ENCODE data around the gene DLGAP1. TPM values are rescaled to one million over a fixed set of nuclear protein-coding genes. Genes with fewer than 3 reads are reported as not detected.

The DLGAP1 gene
- total RNA-seq, 4 donors from 2014 or later = 0.22 to 1.5 (median 0.56) TPM

DNA sequence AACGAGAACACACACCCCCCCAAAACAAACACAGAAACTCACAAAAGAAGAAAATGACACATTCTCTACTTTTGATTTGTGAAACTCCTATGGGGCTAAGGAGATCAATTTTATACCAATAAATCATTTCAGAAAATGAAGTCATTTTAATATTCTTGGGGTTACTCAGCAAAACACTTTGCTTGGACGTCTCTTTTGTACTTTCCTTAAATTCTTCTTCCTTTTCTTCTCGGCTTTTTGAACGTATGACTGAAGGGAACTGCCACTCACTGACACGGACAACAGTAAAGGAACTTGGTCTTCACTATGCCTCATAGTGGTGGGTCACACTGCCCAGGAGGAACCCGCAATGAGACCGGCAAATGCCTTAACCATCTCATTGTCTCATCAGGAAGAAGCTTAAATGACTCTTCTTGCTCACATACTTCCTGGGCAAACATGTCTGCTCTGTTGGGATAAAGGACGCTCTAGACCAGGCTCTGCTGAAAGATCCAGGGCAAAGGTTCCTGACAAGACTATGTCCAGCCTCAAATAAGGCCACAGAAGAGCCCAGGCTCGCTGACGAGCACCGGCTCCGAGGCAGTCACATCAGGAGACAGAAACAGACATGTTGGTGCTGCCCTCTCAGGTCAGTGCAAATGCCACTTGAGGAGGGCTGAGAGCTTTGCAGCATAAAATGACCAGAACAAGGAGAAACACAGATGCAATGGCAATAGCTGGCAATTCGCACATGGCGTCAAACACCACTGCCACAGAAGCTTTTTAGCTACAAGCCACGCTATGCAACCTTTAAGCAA is 799.7 kb downstream of the DLGAP1 start:
- no peak for ATAC-seq
- Histone ChIP-seq H3K9me3 (no peaks in the 10 kb centered on the region), H3K36me3 (no peaks in the 10 kb centered on the region), H3K27me3 (no peaks in the 10 kb centered on the region), H3K4me1 (peaks cover 0 to 3% (median 0%) of the 10 kb centered on the region in 3 donors), H3K27ac (no peak overlapping the region), H3K4me3 (no peak overlapping the region)
- 81 to 91% methylated on average over 13 to 15 of the region's 15 CpGs for WGBS, 2 donors (ENCODE audit: low coverage in 1 of 2)
- TF ChIP-seq POLR2A (IDR thresholded peaks at IDR 0.05) (no peak), POLR2AphosphoS5 (IDR thresholded peaks at IDR 0.05) (no peak), EP300 (IDR thresholded peaks at IDR 0.05) (no peak)
- TF ChIP-seq, protein P1, sequence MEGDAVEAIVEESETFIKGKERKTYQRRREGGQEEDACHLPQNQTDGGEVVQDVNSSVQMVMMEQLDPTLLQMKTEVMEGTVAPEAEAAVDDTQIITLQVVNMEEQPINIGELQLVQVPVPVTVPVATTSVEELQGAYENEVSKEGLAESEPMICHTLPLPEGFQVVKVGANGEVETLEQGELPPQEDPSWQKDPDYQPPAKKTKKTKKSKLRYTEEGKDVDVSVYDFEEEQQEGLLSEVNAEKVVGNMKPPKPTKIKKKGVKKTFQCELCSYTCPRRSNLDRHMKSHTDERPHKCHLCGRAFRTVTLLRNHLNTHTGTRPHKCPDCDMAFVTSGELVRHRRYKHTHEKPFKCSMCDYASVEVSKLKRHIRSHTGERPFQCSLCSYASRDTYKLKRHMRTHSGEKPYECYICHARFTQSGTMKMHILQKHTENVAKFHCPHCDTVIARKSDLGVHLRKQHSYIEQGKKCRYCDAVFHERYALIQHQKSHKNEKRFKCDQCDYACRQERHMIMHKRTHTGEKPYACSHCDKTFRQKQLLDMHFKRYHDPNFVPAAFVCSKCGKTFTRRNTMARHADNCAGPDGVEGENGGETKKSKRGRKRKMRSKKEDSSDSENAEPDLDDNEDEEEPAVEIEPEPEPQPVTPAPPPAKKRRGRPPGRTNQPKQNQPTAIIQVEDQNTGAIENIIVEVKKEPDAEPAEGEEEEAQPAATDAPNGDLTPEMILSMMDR (IDR thresholded peaks at IDR 0.05) = no peak

DNA sequence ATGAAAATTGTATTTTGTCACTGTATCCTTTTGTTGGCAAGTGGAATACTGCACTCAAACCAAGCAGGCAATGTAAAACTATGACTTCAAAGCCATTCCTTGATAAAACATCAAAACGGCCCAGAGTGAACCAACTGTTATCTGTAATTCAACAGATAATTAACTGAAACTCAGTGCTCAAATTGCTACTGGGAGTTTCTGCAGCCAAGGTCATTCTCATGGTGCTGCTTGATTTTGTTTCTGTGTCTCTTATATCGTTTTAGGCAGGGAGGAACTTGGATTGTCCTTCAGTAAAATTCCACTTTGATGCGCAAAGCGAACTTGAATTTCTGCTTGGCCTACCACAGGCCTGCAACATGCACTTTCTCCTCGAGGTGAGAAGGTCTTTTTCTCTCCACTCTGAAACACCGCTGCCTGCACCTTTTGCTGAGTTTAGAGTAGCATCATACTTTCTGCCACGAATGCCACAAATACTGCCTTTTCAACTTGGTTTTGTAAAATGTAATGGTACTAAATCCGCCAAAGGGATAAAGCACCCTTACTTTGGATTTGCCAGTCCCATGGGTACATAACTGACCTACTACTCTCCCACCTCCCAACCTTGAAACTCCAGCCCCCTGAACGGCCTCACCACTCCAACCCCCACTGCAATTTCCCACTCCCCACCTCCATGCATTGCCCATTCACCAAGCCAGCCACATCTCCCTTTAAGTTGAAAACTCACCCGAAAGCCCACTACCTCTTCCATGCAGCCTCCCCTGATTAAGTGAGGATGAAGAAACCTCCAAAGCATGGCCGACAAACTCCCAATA is 800.5 kb downstream of the DLGAP1 start:
- H3K9me3 ChIP-seq = no peaks in the 10 kb centered on the region
- TF ChIP-seq POLR2A (IDR thresholded peaks at IDR 0.05) (no peak), EP300 (IDR thresholded peaks at IDR 0.05) (no peak)
- TF ChIP-seq, protein P1 (IDR thresholded peaks at IDR 0.05) = no peak
- H3K27ac ChIP-seq = no peak overlapping the region
- no peaks in the 10 kb centered on the region for H3K36me3 ChIP-seq
- no peaks in the 10 kb centered on the region for H3K27me3 ChIP-seq
- 80 to 82% methylated on average over 8 to 11 of the region's 11 CpGs for WGBS, 2 donors (ENCODE audit: low coverage in 1 of 2)
- H3K4me3 ChIP-seq = no peak overlapping the region
- peaks cover 0 to 4% (median 0%) of the 10 kb centered on the region in 3 donors for H3K4me1 ChIP-seq
- no peak for ATAC-seq

DNA sequence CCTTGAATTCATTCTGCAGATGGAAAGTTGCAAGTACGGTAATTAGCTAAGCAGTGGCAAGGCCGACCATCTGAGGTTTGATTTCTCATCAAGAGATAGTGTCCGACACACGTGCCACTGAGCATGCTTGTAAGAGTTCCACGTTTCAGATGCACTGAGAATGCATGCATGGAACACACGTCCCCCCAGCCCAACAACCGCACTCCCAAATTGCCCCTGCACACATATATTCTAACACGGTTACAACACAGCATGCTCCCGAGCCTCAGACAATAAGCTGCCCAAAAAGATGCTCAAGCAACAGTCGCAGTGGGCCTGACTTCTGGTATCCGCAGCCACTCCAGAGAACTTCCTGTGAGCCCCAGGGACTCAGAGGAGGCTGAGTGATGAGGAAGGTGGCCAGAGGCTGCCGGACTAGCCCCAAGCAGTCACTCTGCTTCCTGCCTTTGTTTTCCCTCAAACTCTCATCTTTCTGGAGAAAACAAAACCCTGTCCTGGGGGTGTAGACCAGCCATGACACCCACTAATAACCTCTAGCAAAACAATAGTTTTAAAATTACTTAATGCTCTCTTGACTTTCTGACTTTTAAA is 801.2 kb downstream of the DLGAP1 start:
- Histone ChIP-seq H3K27ac (no peak overlapping the region), H3K9me3 (no peaks in the 10 kb centered on the region), H3K4me1 (peaks cover 0 to 4% (median 0%) of the 10 kb centered on the region in 3 donors), H3K36me3 (no peaks in the 10 kb centered on the region), H3K4me3 (no peak overlapping the region), H3K27me3 (no peaks in the 10 kb centered on the region)
- no peak for ATAC-seq
- TF ChIP-seq POLR2AphosphoS5 (IDR thresholded peaks at IDR 0.05) (no peak), EP300 (IDR thresholded peaks at IDR 0.05) (no peak), POLR2A (IDR thresholded peaks at IDR 0.05) (no peak)
- TF ChIP-seq, protein P1 (IDR thresholded peaks at IDR 0.05) = no peak
- 78 to 80% methylated on average over 5 to 8 of the region's 12 CpGs for WGBS, 2 donors (ENCODE audit: low coverage in 1 of 2)

DNA sequence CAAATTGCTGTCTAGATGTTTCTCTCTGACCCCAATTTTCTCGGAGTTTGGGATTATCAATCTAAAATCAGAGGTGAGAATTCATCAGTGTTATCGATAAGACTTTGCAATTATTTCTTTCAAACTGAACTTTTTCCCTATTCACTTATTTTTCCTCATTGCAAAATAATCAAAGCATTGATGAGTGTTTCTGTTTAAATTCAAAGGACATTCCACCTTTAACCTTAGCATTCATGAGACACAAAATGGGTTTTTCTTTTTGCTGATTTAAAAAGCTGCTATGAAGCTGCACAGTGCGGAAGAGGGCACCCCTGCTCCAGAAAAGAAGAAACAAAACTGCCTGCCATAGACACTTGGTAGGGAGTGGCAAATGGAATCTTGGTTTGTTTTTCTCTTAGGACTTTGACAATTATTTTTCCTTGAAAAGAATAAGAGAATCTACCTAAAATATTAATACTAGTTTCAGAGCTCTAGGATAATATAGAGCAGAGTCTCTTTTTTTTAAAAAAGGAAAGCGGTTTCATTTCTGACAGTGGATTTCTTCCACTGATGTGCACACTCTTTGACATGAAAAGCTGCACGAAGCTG is 801.8 kb downstream of the DLGAP1 start:
- Histone ChIP-seq H3K36me3 (no peaks in the 10 kb centered on the region), H3K4me1 (peaks cover 0 to 4% (median 0%) of the 10 kb centered on the region in 3 donors), H3K4me3 (no peak overlapping the region), H3K27me3 (no peaks in the 10 kb centered on the region), H3K9me3 (no peaks in the 10 kb centered on the region), H3K27ac (no peak overlapping the region)
- no peak for TF ChIP-seq POLR2AphosphoS5 (IDR thresholded peaks at IDR 0.05)
- TF ChIP-seq POLR2A (IDR thresholded peaks at IDR 0.05) = no peak
- TF ChIP-seq, protein P1 (IDR thresholded peaks at IDR 0.05) = no peak
- 68 to 72% methylated on average over 4 to 5 of the region's 5 CpGs for WGBS, 2 donors (ENCODE audit: low coverage in 1 of 2)
- ATAC-seq = no peak

Measured in gastroesophageal sphincter (tissue), 4 donors.